Mucosa of gallbladder (tissue), 1 donor: ENCODE results near the gene CSNK1D. TPM values are rescaled to one million over a fixed set of nuclear protein-coding genes. Genes with fewer than 3 reads are reported as not detected.

Experiments used
- DNase-seq: peaks from one replicate; pipeline ENCODE4 v3.0.0-alpha.2; 2020; ENCODE audit warnings: low spot score
- total RNA-seq: library from RNA; stranded (reverse); gene quantifications from one replicate; pipeline ENCODE4 v1.2.1, GENCODE V29; 2021
- donor health status: DM: no; HTN: no; CAD: no.

The CSNK1D gene
- total RNA-seq, 1 donor from 2014 or later: 161 TPM

- no peak for DNase-seq
Observed at GRCh38 chr17:82229698-82230608, 43.5 kb downstream of the CSNK1D start.

- no peak for DNase-seq
Observed at GRCh38 chr17:82228842-82229697, 44.4 kb downstream of the CSNK1D start, which contains the start of gene SLC16A3. TSS of gene SLC16A3 (plus strand) at chr17:82229042. CDS start at chr17:82236009, 6,967 bp downstream.

- DNase-seq: no peak
Observed at GRCh38 chr17:82228278-82228841, 45.1 kb downstream of the CSNK1D start.

GRCh38 chr17:82227629-82228277, 45.7 kb downstream of the CSNK1D start:
- no peak for DNase-seq

GRCh38 chr17:82226809-82227628, 46.5 kb downstream of the CSNK1D start:
- DNase-seq: no peak

- DNase-seq: no peak
Observed at GRCh38 chr17:82226146-82226808, 47.2 kb downstream of the CSNK1D start.

- no peak for DNase-seq
Observed at GRCh38 chr17:82225368-82226029, 48.0 kb downstream of the CSNK1D start.

- DNase-seq: no peak
Observed at GRCh38 chr17:82224666-82225065, 48.8 kb downstream of the CSNK1D start.

GRCh38 chr17:82223517-82223916, 50.0 kb downstream of the CSNK1D start:
- DNase-seq: no peak

GRCh38 chr17:82222816-82223215, 50.7 kb downstream of the CSNK1D start:
- no peak for DNase-seq

- DNase-seq: no peak
Observed at GRCh38 chr17:82221341-82221902, 52.1 kb downstream of the CSNK1D start.

- DNase-seq: no peak
Observed at GRCh38 chr17:82219753-82220709, 53.5 kb downstream of the CSNK1D start.

- no peak for DNase-seq
Observed at GRCh38 chr17:82219083-82219482, 54.4 kb downstream of the CSNK1D start.

GRCh38 chr17:82218349-82219075, 55.0 kb downstream of the CSNK1D start:
- DNase-seq: no peak

- no peak for DNase-seq
Observed at GRCh38 chr17:82217530-82218204, 55.8 kb downstream of the CSNK1D start.

GRCh38 chr17:82217120-82217529, 56.4 kb downstream of the CSNK1D start:
- DNase-seq: no peak
